ENCODE results near the gene GLI1. TPM values are rescaled to one million over a fixed set of nuclear protein-coding genes. Genes with fewer than 3 reads are reported as not detected.
A peak's percentile ranks its signal among the peaks of the same experiment; 100 is the strongest.

The GLI1 gene
- polyA plus RNA-seq, 1 of the 3 experiments (the other 2 are of a cell fraction): 0.90 TPM

DNA sequence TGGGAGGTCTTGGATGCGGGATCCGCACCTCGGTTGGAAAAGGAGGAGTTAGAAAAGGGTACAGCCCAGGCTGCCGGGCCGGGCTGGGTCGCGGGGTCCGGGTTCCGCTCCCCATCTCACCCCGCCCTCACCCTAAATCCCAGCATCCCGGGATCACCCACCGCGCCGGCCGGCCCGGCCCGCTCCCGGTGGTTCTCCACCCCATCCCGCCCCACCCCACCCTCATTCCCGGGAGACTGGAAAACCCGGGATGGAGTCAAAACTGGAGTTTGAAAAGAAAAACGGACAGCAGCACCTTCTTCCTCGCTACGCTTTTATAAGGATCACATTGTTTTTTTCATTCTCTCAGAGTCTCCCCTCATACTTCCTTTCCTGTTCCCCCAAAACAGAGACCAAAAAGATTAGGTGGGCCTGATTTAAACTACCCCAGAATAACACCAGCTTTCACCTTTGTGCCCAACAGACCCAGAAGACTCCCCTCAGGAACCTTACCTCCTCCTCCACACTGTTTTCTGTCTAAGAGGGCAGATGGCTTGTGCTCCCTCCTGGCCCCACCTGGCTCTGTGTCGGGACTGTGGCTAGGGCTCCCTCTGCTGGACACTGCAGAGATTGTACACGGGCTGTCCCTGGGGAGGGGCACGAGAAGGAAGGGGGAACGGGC, 2.8 kb downstream of the GLI1 start (continued):
- TF ChIP-seq, protein P1, sequence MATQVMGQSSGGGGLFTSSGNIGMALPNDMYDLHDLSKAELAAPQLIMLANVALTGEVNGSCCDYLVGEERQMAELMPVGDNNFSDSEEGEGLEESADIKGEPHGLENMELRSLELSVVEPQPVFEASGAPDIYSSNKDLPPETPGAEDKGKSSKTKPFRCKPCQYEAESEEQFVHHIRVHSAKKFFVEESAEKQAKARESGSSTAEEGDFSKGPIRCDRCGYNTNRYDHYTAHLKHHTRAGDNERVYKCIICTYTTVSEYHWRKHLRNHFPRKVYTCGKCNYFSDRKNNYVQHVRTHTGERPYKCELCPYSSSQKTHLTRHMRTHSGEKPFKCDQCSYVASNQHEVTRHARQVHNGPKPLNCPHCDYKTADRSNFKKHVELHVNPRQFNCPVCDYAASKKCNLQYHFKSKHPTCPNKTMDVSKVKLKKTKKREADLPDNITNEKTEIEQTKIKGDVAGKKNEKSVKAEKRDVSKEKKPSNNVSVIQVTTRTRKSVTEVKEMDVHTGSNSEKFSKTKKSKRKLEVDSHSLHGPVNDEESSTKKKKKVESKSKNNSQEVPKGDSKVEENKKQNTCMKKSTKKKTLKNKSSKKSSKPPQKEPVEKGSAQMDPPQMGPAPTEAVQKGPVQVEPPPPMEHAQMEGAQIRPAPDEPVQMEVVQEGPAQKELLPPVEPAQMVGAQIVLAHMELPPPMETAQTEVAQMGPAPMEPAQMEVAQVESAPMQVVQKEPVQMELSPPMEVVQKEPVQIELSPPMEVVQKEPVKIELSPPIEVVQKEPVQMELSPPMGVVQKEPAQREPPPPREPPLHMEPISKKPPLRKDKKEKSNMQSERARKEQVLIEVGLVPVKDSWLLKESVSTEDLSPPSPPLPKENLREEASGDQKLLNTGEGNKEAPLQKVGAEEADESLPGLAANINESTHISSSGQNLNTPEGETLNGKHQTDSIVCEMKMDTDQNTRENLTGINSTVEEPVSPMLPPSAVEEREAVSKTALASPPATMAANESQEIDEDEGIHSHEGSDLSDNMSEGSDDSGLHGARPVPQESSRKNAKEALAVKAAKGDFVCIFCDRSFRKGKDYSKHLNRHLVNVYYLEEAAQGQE (IDR thresholded peaks at IDR 0.05; ENCODE audit: low read depth, low read length): no peak
- no peak for TF ChIP-seq GATA2 (CRISPR knock-in tag; IDR thresholded peaks at IDR 0.05)
- TF ChIP-seq, protein P2, sequence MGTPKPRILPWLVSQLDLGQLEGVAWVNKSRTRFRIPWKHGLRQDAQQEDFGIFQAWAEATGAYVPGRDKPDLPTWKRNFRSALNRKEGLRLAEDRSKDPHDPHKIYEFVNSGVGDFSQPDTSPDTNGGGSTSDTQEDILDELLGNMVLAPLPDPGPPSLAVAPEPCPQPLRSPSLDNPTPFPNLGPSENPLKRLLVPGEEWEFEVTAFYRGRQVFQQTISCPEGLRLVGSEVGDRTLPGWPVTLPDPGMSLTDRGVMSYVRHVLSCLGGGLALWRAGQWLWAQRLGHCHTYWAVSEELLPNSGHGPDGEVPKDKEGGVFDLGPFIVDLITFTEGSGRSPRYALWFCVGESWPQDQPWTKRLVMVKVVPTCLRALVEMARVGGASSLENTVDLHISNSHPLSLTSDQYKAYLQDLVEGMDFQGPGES (IDR thresholded peaks at IDR 0.05; ENCODE audit: low read depth, low read length): no peak
- TF ChIP-seq RCOR1 (IDR thresholded peaks at IDR 0.05; ENCODE audit: low read length): peak; percentile 60
- TF ChIP-seq EZH2phosphoT487 (IDR thresholded peaks at IDR 0.05; ENCODE audit: borderline replicate concordance, low read depth): no peak
- no peak for TF ChIP-seq FOXJ3 (CRISPR knock-in tag; IDR thresholded peaks at IDR 0.05)
- TF ChIP-seq TCF12 (IDR thresholded peaks at IDR 0.05): peak; percentile 45; the same call in 1 of the 2 replicates
- no peak for TF ChIP-seq MEF2A (IDR thresholded peaks at IDR 0.05; ENCODE audit: borderline replicate concordance, low read depth)
- TF ChIP-seq TEAD4 (IDR thresholded peaks at IDR 0.05; ENCODE audit: borderline replicate concordance, insufficient read depth): no peak
- 0 out of 2 replicates have a peak, but pooled peaks have one; percentile 47 for TF ChIP-seq MXI1 (IDR thresholded peaks at IDR 0.05; ENCODE audit: low read depth, low read length)
- TF ChIP-seq EP300 (IDR thresholded peaks at IDR 0.05; ENCODE audit: borderline replicate concordance in 1 of 2, low read depth in 1 of 2, low read length in 1 of 2): no peak
- TF ChIP-seq RFX5 (IDR thresholded peaks at IDR 0.05; ENCODE audit: low read length): no peak
- TF ChIP-seq TAF1 (IDR thresholded peaks at IDR 0.05; ENCODE audit: borderline replicate concordance, low read depth, low read length): no peak
- TF ChIP-seq SMC3 (IDR thresholded peaks at IDR 0.05; ENCODE audit: low read depth, low read length): peak; percentile 70
- TF ChIP-seq, protein P3, sequence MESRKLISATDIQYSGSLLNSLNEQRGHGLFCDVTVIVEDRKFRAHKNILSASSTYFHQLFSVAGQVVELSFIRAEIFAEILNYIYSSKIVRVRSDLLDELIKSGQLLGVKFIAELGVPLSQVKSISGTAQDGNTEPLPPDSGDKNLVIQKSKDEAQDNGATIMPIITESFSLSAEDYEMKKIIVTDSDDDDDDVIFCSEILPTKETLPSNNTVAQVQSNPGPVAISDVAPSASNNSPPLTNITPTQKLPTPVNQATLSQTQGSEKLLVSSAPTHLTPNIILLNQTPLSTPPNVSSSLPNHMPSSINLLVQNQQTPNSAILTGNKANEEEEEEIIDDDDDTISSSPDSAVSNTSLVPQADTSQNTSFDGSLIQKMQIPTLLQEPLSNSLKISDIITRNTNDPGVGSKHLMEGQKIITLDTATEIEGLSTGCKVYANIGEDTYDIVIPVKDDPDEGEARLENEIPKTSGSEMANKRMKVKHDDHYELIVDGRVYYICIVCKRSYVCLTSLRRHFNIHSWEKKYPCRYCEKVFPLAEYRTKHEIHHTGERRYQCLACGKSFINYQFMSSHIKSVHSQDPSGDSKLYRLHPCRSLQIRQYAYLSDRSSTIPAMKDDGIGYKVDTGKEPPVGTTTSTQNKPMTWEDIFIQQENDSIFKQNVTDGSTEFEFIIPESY (IDR thresholded peaks at IDR 0.05; ENCODE audit: borderline replicate concordance, low read depth): no peak
- TF ChIP-seq SIN3A (IDR thresholded peaks at IDR 0.05; ENCODE audit: borderline replicate concordance, low read depth, low read length): no peak; the same call in 1 of the 2 replicates
- TF ChIP-seq POLR2AphosphoS5 (IDR thresholded peaks at IDR 0.05; ENCODE audit: low read depth, low read length): no peak
- TF ChIP-seq CHD2 (IDR thresholded peaks at IDR 0.05; ENCODE audit: low read length, partially characterized antibody): peak; percentile 50
- no peak for TF ChIP-seq NRF1 (IDR thresholded peaks at IDR 0.05; ENCODE audit: low read depth, low read length)
- TF ChIP-seq, protein P4, sequence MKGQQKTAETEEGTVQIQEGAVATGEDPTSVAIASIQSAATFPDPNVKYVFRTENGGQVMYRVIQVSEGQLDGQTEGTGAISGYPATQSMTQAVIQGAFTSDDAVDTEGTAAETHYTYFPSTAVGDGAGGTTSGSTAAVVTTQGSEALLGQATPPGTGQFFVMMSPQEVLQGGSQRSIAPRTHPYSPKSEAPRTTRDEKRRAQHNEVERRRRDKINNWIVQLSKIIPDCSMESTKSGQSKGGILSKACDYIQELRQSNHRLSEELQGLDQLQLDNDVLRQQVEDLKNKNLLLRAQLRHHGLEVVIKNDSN (IDR thresholded peaks at IDR 0.05; ENCODE audit: borderline replicate concordance, low read depth): no peak
- no peak; the same call in 1 of the 2 replicates for TF ChIP-seq JUND (IDR thresholded peaks at IDR 0.05)
- no peak for TF ChIP-seq NFIC (IDR thresholded peaks at IDR 0.05; ENCODE audit: borderline replicate concordance)
- no peak for TF ChIP-seq FOSL2 (IDR thresholded peaks at IDR 0.05; ENCODE audit: borderline replicate concordance, low read depth)
- no peak for TF ChIP-seq RXRA (IDR thresholded peaks at IDR 0.05; ENCODE audit: borderline replicate concordance, low read depth)
- no peak for TF ChIP-seq FOXM1 (IDR thresholded peaks at IDR 0.05; ENCODE audit: low read depth)
- TF ChIP-seq, protein P5, sequence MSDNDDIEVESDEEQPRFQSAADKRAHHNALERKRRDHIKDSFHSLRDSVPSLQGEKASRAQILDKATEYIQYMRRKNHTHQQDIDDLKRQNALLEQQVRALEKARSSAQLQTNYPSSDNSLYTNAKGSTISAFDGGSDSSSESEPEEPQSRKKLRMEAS (IDR thresholded peaks at IDR 0.05; ENCODE audit: low read depth): peak; percentile 65

All from SK-N-SH (cell line).